ENCODE measurements around the gene RBM44.

DNA sequence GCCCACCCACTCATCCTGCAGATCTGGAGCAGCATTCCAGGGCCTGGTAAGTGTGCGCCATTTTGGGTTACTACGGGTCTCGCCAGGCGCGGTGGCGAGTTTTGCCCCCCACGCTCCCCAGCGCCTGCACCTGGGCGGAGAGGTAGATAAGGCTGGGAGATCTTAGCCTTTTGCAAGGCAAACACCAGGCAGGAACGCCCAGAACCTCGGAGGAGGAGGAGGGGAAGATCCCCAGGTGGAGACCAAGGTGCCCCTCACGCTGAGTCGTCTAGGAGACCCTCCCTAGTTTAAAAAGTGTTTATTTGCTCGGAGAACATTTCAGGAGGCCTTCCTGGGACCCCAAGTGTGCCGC is 60.5 kb downstream of the RBM44 start:
- TF ChIP-seq, protein P1, sequence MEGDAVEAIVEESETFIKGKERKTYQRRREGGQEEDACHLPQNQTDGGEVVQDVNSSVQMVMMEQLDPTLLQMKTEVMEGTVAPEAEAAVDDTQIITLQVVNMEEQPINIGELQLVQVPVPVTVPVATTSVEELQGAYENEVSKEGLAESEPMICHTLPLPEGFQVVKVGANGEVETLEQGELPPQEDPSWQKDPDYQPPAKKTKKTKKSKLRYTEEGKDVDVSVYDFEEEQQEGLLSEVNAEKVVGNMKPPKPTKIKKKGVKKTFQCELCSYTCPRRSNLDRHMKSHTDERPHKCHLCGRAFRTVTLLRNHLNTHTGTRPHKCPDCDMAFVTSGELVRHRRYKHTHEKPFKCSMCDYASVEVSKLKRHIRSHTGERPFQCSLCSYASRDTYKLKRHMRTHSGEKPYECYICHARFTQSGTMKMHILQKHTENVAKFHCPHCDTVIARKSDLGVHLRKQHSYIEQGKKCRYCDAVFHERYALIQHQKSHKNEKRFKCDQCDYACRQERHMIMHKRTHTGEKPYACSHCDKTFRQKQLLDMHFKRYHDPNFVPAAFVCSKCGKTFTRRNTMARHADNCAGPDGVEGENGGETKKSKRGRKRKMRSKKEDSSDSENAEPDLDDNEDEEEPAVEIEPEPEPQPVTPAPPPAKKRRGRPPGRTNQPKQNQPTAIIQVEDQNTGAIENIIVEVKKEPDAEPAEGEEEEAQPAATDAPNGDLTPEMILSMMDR (conservative IDR thresholded peaks at IDR 0.05; ENCODE audit: low read depth, low read length): no peak
- no peak for TF ChIP-seq EZH2 (IDR thresholded peaks at IDR 0.05; ENCODE audit: borderline replicate concordance, low read depth, low read length, poor library complexity, severe bottlenecking)
